Fibroblast of peridontal ligament (primary cell): ENCODE measurements around the gene CNTNAP2.
"Not testable (repeated sequence)": the region's sequence is repeated elsewhere in the genome, so short reads cannot be mapped to it uniquely, and the experiment has no call there.

Source experiments
- DNase-seq: peaks from one replicate; pipeline ENCODE4 v3.0.0-alpha.2; 2010; ENCODE audit errors: extremely low read depth

CNTNAP2 gene

GRCh38 chr7:147759327-147759943, 1642.8 kb downstream of the CNTNAP2 start:
- peak; percentile 64 for DNase-seq

DNA sequence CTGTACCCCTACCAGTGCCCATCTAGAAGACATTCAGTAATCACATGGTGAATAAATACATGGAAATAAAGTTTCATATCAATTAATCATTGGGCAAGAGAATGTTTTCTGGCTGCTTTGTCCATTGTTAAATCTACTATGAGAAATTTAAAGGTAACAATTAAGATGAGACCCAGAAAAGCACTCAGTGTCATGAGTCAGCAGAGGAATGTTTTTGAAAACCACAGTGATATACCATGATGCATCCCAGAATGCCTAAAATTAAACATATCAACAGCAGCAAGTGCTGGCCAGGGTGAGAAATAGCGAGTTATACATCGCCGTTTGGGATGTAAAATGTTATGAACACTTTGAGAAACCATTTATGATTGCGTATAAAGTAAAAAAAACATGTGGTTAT, 1648.7 kb downstream of the CNTNAP2 start:
- DNase-seq = no peak

DNA sequence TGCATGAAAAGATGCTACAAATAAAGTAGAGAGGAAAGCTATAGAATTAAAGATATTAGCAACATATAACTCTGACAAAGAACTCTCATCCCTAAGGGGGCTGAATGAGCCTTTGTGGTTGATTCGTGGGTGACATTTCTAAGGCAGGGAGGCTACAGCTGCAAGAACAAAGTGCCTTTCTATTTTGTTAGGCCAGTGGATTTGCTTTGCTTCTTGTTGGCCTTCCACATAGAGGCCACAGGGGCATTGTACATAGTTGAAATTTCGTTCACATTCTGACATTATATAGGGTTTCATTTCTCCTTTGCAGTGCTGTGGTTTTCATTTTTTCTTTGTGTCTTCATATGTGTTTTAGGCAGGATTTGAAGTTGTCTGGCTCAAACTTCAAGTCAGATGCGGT, 1654.7 kb downstream of the CNTNAP2 start:
- DNase-seq = no peak

- DNase-seq = no peak
Measured at GRCh38 chr7:147774461-147774860, 1657.9 kb downstream of the CNTNAP2 start.

GRCh38 chr7:147775516-147776284, 1659.1 kb downstream of the CNTNAP2 start:
- peak; percentile 25 for DNase-seq

DNA sequence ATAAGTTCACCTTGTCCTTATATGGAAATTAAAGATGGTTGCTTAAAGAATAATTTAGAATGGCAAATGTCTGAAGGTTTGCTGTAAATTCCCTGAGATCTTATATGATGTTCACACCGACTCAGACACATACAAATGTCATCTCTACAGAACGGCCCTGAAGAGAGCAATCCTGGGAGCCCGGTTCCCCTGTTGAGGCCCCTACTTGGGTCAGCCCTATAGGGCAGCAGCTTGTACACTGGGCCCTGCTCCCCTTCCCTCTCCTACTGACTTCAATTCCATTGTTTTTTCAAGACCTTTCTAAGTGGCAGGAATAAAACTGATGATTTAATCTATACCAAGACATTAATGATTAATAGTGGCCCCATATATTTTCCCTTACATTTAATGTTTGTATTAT, 1660.7 kb downstream of the CNTNAP2 start:
- DNase-seq = no peak

DNA sequence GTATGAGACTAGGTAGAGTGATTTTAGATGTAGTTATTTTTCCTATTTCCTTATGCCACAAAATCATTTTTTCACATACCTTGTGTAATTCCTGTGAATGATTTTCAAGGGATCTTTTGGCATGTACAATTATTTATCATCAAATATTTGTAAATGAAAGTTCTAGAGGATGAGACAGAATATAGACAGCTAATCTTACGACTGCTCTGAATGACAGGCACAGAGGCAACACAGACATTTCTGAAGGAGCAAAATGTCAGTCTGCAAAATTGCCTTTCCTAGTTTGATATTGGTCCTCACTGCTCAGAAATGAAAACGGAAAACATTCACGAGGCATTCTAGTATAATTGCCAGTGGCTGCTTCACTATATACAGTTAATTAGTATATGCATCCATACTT, 1663.3 kb downstream of the CNTNAP2 start:
- no peak for DNase-seq

- DNase-seq = no peak
Measured at GRCh38 chr7:147796581-147796980, 1680.0 kb downstream of the CNTNAP2 start.

DNA sequence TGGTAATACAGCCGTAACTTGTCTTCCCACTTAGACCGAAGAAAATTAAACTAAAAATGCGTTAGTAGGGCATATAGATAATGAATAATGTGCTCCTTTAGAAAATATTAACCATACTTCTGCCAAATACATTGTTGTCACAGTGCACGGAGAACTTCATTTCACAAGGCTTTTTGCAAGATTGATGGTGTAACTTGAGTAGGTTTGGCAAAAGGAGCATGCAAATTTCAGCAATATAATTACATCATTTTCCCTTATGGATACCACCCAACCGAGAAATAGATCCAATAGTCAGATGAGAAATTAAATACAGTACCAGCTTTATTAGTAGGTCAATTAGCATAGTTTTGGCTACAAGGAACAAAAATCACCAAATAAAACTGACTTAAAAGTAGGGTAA, 1681.4 kb downstream of the CNTNAP2 start:
- no peak for DNase-seq

DNA sequence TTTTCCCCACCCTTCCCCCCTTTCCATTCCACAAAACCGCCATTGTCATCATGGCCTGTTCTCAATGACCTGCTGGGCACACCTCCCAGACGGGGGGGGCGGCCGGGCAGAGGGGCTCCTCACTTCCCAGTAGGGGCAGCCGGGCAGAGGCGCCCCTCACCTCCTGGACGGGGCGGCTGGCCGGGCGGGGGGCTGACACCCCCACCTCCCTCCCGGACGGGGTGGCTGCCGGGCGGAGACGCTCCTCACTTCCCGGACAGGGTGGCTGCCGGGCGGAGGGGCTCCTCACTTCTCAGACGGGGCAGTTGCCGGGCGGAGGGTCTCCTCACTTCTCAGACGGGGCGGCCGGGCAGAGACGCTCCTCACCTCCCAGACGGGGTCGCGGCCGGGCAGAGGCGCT, 1685.2 kb downstream of the CNTNAP2 start:
- DNase-seq = not testable (repeated sequence)

DNA sequence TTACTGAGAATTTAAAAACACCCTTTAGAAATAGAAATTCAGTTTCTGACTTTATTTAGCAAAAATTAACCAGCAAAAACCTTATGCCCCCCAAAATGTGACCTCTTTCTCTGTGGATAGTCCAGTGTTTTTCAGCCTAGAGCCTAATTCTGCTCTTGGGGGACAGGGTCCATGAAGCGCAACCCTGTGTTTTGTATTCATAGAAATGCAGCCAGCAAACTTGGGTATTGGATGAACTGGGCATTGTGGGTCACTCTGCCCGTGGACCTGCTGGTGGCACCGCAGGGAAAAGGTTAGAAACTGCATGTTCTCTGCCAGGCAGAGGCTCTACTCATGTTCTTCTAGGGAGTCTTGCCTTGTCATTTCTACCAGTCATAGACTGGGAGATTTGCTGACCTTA, 1686.5 kb downstream of the CNTNAP2 start:
- no peak for DNase-seq

DNA sequence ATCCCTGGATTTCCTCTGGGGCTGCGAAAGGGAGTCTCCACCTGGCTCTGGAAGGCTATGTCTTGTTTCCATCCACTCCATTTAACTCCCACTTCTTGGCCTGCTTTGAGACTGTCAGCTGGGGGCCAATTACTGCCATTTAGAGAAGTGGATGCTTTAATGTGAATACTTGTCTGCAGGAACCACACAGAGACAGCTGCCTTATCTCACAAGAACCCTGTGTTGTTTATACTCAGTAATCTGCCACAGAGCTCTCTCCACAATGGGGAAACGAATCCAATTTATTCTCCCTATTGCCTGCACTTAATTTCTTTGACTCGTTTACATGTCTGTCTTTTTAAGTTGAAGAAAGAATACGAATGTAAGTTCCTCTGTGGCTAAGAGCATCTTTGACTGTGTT, 1687.0 kb downstream of the CNTNAP2 start:
- no peak for DNase-seq

DNA sequence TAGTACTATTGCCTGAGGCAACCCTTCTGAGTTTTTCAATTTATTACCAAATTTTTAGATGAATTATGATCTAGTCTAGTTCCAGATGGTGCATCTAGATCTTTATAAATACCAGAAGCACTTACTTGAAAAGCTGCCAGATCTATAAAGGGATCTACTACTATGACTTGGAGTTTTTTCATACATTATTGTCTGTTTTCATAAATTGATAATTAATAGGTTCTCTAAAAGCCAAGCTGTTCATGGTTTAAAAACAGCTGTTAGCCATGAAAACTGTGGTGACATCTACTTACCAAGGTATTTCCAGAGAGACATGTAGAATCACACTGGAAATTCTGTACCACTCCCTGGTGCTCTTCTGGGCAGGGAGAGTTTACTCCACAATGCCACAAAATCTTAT, 1687.4 kb downstream of the CNTNAP2 start:
- no peak for DNase-seq

- DNase-seq = no peak
Measured at GRCh38 chr7:147805996-147806576, 1689.5 kb downstream of the CNTNAP2 start.

DNA sequence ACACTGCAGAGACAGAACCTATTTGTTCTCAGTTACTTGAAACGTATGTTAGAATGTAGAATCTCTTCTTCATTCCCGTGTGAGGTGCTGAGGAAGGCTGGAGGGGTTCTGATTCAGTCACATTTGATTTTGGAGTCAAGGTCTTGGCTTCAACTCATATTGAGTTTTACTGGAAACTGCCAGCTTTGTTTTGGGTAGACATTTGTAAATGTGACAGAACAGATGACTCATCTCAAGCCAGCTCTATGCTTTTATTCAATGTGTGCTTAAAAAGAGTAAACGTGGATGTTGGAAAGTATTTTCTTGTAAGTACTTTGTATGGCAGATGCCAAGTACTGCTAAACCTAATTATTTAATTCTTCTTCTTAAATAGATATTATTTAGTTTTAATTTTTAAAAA, 1693.2 kb downstream of the CNTNAP2 start:
- DNase-seq = no peak

- DNase-seq = no peak
Measured at GRCh38 chr7:147810269-147810668, 1693.7 kb downstream of the CNTNAP2 start.

DNA sequence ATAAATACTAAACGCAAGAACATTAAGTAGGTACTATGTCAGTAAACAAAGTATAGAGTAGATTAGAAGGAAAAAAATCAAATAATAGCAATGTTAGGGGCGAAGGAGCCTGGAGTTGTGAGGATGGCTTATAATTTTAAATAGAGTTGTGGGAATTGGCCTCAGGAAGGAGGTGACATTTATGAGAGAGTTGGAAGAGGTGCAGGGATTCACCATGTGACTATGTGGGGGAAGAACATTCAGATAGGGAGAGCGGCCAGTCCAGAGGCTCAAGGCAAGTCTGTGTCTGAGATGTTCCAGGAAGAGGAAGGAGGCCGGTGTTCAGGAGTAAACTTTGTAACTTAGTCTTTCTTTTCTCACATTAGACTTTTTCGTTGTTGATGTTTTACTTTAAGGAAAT, 1695.3 kb downstream of the CNTNAP2 start:
- no peak for DNase-seq

- no peak for DNase-seq
Measured at GRCh38 chr7:147813316-147813715, 1696.7 kb downstream of the CNTNAP2 start.

DNA sequence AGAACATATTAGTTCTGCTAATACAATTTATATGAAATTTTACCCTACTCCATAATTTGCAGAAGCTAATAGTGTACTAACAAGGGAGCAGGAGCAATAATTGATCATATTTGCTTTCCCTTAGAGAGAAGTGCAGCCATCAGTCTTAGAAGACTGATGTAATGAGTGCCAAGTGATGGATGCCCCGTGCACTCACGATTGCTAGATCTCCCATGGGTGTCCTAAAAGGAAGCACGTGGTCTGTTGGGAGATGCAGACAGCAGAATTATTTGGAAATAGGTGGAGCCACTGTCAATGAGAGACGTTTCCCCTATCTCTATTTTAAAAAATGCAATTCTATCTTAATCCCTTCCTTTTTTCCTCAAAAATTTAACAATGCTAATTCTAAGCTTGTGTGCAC, 1701.7 kb downstream of the CNTNAP2 start:
- no peak for DNase-seq

GRCh38 chr7:147824671-147825070, 1708.1 kb downstream of the CNTNAP2 start:
- no peak for DNase-seq

DNA sequence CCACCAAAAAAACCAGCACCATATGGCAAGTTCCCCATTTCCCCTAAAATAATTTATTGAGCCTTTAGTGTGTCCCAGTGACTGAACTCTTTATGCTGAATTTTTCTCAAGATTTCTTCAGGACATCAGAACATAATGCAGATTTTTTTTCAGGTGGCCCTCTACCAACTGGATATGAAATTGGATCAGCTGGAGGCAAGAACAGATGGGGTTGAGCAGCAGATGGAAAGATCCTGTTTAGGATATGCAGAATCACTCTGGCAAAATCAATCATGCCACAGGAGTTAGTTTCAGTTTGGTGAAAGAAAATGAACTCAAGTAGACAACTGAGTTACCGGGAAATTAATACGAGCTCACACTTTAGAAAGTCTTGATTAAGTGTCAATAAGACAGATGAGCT, 1712.4 kb downstream of the CNTNAP2 start:
- no peak for DNase-seq

DNA sequence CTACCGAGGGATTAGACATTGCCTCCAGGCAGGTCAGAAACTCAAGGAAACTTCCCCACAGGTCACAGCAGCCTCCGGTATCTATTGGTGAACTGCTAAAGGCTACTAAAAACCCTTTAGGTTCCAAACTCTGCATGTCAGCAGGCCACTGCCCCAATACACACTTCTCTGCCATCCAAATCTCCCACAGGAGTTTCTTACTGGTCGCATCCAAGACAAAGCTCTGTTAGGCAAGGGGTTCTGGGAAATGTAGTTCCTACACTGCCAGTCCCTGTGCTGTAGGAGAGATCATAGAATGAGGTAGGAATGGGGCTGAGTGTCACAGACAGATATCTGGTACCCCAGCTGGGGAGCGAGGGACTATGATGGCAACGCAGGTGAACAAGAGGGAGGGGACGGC, 1717.0 kb downstream of the CNTNAP2 start:
- DNase-seq = no peak

DNA sequence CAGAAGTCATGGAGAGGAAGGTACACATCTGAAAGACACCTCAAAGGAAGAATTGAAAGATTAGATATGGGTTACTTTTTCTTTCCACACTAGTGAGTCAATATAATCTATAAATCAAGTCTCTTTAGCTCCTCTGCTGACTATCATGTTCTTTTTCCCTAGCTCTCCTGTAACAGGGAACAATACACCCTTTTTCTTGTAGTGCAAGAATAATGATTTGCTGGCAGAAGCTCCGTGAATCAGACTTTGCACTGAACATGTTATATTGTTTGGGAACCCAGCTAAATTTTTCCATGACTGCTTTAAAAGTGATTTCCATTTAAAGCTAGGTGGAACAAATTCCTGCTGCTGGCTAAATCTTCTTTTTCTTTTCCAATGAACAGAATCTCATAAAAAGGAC, 1717.4 kb downstream of the CNTNAP2 start:
- DNase-seq = no peak
